Measurements from ENCODE around the gene CAB39. TPM values are rescaled to one million over a fixed set of nuclear protein-coding genes. Genes with fewer than 3 reads are reported as not detected.

Gene CAB39
- total RNA-seq, 4 donors from 2014 or later = 47.6 to 80.3 (median 71.8) TPM

GRCh38 chr2:230691005-230691647 is 21.5 kb upstream of the CAB39 start:
- no peak for TF ChIP-seq POLR2A (IDR thresholded peaks at IDR 0.05)
- TF ChIP-seq CTCF (IDR thresholded peaks at IDR 0.05) = no peak
- intact Hi-C loops (cut with DNase I) = no loop called here
- no peak overlapping the region for H3K27ac ChIP-seq
- H3K36me3 ChIP-seq = no peaks in the 10 kb centered on the region
- no peak overlapping the region for H3K4me3 ChIP-seq
- H3K9me3 ChIP-seq = no peaks in the 10 kb centered on the region
- H3K27me3 ChIP-seq = no peaks in the 10 kb centered on the region
- WGBS, 2 donors = 54 to 71% methylated on average over 3 of the region's 4 CpGs
- H3K4me1 ChIP-seq = peaks cover 0 to 14% (median 0%) of the 10 kb centered on the region in 3 donors
- DNase-seq = no peak

- 70 to 86% methylated on average over 2 of the region's 2 CpGs for WGBS, 2 donors
- TF ChIP-seq POLR2A (IDR thresholded peaks at IDR 0.05) (no peak), CTCF (IDR thresholded peaks at IDR 0.05) (no peak)
- Histone ChIP-seq H3K27me3 (no peaks in the 10 kb centered on the region), H3K36me3 (no peaks in the 10 kb centered on the region), H3K9me3 (no peaks in the 10 kb centered on the region), H3K4me3 (no peak overlapping the region), H3K4me1 (peaks cover 0 to 14% (median 0%) of the 10 kb centered on the region in 3 donors), H3K27ac (no peak overlapping the region)
- DNase-seq = no peak
- intact Hi-C loops (cut with DNase I) = no loop called here
Observed at GRCh38 chr2:230692760-230693159, 19.9 kb upstream of the CAB39 start.

GRCh38 chr2:230693411-230693810 is 19.2 kb upstream of the CAB39 start:
- TF ChIP-seq CTCF (IDR thresholded peaks at IDR 0.05) = no peak
- no peak for TF ChIP-seq POLR2A (IDR thresholded peaks at IDR 0.05)
- H3K27ac ChIP-seq = no peak overlapping the region
- 69 to 71% methylated on average over 6 of the region's 6 CpGs for WGBS, 2 donors
- intact Hi-C loops (cut with DNase I) = no loop called here
- H3K27me3 ChIP-seq = no peaks in the 10 kb centered on the region
- peaks cover 0 to 14% (median 0%) of the 10 kb centered on the region in 3 donors for H3K4me1 ChIP-seq
- DNase-seq = no peak
- no peaks in the 10 kb centered on the region for H3K36me3 ChIP-seq
- H3K4me3 ChIP-seq = no peak overlapping the region
- no peaks in the 10 kb centered on the region for H3K9me3 ChIP-seq

- no peak for TF ChIP-seq CTCF (IDR thresholded peaks at IDR 0.05)
- no peak for TF ChIP-seq POLR2A (IDR thresholded peaks at IDR 0.05)
- WGBS, 2 donors = 25 to 36% methylated on average over 1 to 2 of the region's 3 CpGs
- Histone ChIP-seq H3K27me3 (no peaks in the 10 kb centered on the region), H3K36me3 (no peaks in the 10 kb centered on the region), H3K4me3 (no peak overlapping the region), H3K4me1 (peaks cover 0 to 14% (median 0%) of the 10 kb centered on the region in 3 donors), H3K9me3 (no peaks in the 10 kb centered on the region), H3K27ac (peak overlapping the region in 1 of 4 donors; percentile 39)
- intact Hi-C loops (cut with DNase I) = no loop called here
- no peak for DNase-seq
Observed at GRCh38 chr2:230694241-230694640, 18.4 kb upstream of the CAB39 start.

- Histone ChIP-seq H3K27ac (no peak overlapping the region), H3K9me3 (no peaks in the 10 kb centered on the region), H3K27me3 (no peaks in the 10 kb centered on the region), H3K4me3 (no peak overlapping the region), H3K4me1 (peaks cover 0 to 10% (median 0%) of the 10 kb centered on the region in 3 donors), H3K36me3 (no peaks in the 10 kb centered on the region)
- intact Hi-C loops (cut with DNase I) = no loop called here
- WGBS, 2 donors = 85 to 93% methylated on average over 6 of the region's 6 CpGs
- DNase-seq = no peak
- no peak for TF ChIP-seq CTCF (IDR thresholded peaks at IDR 0.05)
- no peak for TF ChIP-seq POLR2A (IDR thresholded peaks at IDR 0.05)
Observed at GRCh38 chr2:230695551-230695950, 17.1 kb upstream of the CAB39 start.
